Measurements from ENCODE around the gene ZSWIM3. TPM values are rescaled to one million over a fixed set of nuclear protein-coding genes. Genes with fewer than 3 reads are reported as not detected.

ZSWIM3 gene
- total and polyA plus RNA-seq, 2 of the 13 experiments (the other 11 are each of a cell fraction or from before 2014, with no cell fraction given) = 5.2 to 5.8 TPM

DNA sequence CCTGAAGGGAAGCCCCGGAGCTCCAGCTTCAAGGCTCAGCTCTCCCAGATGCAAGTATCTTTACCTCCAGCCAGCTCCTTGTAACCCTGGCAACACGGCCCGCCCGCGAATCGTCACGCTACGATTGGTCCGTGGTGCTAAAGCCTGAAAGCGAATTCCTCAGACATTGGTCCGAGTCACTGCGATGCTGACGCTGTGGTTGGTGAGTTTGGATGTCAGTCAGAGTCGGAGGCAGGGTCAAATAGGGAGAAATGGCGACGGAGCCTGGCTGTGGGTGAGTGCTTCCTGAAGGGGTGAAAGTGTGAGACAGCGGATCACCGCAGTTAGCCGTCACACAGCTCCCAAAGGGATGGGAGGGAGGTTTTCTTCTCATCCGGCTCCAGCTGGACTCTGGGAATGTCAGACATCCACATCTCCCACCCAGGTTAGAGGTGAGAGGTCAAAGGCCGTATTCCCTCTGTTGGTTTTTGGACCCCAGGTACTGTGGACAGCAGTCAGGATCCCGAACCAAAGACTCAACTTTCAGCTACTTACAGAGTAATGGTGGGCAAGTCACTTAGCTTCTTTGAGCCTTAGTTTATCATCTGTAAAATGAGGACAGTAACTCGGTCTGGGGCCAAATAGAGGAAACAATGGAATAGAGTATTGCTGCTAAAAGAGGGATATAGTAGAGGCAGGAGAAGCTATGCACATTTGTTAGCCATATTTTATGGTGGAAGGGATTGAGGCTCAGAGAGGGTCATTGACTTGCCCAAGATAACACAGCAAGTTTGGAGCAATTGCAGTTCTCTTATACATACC, 23.8 kb downstream of the ZSWIM3 start, which contains the start of gene ZSWIM1 (continued):
- TF ChIP-seq, protein P1, sequence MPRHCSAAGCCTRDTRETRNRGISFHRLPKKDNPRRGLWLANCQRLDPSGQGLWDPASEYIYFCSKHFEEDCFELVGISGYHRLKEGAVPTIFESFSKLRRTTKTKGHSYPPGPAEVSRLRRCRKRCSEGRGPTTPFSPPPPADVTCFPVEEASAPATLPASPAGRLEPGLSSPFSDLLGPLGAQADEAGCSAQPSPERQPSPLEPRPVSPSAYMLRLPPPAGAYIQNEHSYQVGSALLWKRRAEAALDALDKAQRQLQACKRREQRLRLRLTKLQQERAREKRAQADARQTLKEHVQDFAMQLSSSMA (CRISPR knock-in tag; IDR thresholded peaks at IDR 0.05) = peak; percentile 92
- TF ChIP-seq, protein P2, sequence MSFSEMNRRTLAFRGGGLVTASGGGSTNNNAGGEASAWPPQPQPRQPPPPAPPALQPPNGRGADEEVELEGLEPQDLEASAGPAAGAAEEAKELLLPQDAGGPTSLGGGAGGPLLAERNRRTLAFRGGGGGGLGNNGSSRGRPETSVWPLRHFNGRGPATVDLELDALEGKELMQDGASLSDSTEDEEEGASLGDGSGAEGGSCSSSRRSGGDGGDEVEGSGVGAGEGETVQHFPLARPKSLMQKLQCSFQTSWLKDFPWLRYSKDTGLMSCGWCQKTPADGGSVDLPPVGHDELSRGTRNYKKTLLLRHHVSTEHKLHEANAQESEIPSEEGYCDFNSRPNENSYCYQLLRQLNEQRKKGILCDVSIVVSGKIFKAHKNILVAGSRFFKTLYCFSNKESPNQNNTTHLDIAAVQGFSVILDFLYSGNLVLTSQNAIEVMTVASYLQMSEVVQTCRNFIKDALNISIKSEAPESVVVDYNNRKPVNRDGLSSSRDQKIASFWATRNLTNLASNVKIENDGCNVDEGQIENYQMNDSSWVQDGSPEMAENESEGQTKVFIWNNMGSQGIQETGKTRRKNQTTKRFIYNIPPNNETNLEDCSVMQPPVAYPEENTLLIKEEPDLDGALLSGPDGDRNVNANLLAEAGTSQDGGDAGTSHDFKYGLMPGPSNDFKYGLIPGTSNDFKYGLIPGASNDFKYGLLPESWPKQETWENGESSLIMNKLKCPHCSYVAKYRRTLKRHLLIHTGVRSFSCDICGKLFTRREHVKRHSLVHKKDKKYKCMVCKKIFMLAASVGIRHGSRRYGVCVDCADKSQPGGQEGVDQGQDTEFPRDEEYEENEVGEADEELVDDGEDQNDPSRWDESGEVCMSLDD (CRISPR knock-in tag; IDR thresholded peaks at IDR 0.05; ENCODE audit: borderline replicate concordance) = no peak; the same call in 1 of the 2 replicates
- TF ChIP-seq JUN (CRISPR knock-in tag; IDR thresholded peaks at IDR 0.05) (0 out of 2 replicates have a peak, but pooled peaks have one; percentile 80), ZFP41 (CRISPR knock-in tag; IDR thresholded peaks at IDR 0.05; ENCODE audit: borderline replicate concordance) (peak; percentile 84), ZBTB7B (CRISPR knock-in tag; IDR thresholded peaks at IDR 0.05) (peak; percentile 47; the same call in 1 of the 2 replicates), ZNF256 (CRISPR knock-in tag; conservative IDR thresholded peaks at IDR 0.05) (0 out of 2 replicates have a peak, but pooled peaks have one; percentile 66), ZNF749 (CRISPR knock-in tag; IDR thresholded peaks at IDR 0.05; ENCODE audit: borderline replicate concordance) (0 out of 2 replicates have a peak, but pooled peaks have one; percentile 41), RXRA (CRISPR knock-in tag; IDR thresholded peaks at IDR 0.05) (peak; percentile 95), EED (CRISPR knock-in tag; IDR thresholded peaks at IDR 0.05) (peak; percentile 70; the same call in 1 of the 2 replicates), POLR2AphosphoS2 (IDR thresholded peaks at IDR 0.05; ENCODE audit: low read depth, low read length) (0 out of 2 replicates have a peak, but pooled peaks have one; percentile 76), STAT5B (CRISPR knock-in tag; IDR thresholded peaks at IDR 0.05) (0 out of 2 replicates have a peak, but pooled peaks have one; percentile 37), TCF7 (IDR thresholded peaks at IDR 0.05; ENCODE audit: low read depth) (no peak), MTA1 (CRISPR knock-in tag; IDR thresholded peaks at IDR 0.05; ENCODE audit: borderline replicate concordance) (peak; percentile 66; the same call in 1 of the 2 replicates), ZNF143 (CRISPR knock-in tag; IDR thresholded peaks at IDR 0.05) (peak; percentile 50; the same call in 1 of the 2 replicates), ZNF652 (CRISPR knock-in tag; IDR thresholded peaks at IDR 0.05; ENCODE audit: borderline replicate concordance, low read depth) (peak; percentile 34; the same call in 1 of the 2 replicates), NFATC3 (CRISPR knock-in tag; IDR thresholded peaks at IDR 0.05) (peak; percentile 95)
- TF ChIP-seq, protein P3, sequence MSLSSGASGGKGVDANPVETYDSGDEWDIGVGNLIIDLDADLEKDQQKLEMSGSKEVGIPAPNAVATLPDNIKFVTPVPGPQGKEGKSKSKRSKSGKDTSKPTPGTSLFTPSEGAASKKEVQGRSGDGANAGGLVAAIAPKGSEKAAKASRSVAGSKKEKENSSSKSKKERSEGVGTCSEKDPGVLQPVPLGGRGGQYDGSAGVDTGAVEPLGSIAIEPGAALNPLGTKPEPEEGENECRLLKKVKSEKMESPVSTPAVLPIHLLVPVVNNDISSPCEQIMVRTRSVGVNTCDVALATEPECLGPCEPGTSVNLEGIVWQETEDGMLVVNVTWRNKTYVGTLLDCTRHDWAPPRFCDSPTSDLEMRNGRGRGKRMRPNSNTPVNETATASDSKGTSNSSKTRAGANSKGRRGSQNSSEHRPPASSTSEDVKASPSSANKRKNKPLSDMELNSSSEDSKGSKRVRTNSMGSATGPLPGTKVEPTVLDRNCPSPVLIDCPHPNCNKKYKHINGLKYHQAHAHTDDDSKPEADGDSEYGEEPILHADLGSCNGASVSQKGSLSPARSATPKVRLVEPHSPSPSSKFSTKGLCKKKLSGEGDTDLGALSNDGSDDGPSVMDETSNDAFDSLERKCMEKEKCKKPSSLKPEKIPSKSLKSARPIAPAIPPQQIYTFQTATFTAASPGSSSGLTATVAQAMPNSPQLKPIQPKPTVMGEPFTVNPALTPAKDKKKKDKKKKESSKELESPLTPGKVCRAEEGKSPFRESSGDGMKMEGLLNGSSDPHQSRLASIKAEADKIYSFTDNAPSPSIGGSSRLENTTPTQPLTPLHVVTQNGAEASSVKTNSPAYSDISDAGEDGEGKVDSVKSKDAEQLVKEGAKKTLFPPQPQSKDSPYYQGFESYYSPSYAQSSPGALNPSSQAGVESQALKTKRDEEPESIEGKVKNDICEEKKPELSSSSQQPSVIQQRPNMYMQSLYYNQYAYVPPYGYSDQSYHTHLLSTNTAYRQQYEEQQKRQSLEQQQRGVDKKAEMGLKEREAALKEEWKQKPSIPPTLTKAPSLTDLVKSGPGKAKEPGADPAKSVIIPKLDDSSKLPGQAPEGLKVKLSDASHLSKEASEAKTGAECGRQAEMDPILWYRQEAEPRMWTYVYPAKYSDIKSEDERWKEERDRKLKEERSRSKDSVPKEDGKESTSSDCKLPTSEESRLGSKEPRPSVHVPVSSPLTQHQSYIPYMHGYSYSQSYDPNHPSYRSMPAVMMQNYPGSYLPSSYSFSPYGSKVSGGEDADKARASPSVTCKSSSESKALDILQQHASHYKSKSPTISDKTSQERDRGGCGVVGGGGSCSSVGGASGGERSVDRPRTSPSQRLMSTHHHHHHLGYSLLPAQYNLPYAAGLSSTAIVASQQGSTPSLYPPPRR (CRISPR knock-in tag; IDR thresholded peaks at IDR 0.05; ENCODE audit: borderline replicate concordance) = peak; percentile 64; the same call in 1 of the 2 replicates
- TF ChIP-seq, protein P4, sequence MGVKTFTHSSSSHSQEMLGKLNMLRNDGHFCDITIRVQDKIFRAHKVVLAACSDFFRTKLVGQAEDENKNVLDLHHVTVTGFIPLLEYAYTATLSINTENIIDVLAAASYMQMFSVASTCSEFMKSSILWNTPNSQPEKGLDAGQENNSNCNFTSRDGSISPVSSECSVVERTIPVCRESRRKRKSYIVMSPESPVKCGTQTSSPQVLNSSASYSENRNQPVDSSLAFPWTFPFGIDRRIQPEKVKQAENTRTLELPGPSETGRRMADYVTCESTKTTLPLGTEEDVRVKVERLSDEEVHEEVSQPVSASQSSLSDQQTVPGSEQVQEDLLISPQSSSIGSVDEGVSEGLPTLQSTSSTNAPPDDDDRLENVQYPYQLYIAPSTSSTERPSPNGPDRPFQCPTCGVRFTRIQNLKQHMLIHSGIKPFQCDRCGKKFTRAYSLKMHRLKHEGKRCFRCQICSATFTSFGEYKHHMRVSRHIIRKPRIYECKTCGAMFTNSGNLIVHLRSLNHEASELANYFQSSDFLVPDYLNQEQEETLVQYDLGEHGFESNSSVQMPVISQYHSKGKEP (CRISPR knock-in tag; IDR thresholded peaks at IDR 0.05) = no peak

Measured in HepG2 (cell line).